ENCODE data around the gene TMSB10.
A peak's percentile ranks its signal among the peaks of the same experiment; 100 is the strongest.
"Not testable (repeated sequence)": the region's sequence is repeated elsewhere in the genome, so short reads cannot be mapped to it uniquely, and the experiment has no call there.

Gene TMSB10

DNA sequence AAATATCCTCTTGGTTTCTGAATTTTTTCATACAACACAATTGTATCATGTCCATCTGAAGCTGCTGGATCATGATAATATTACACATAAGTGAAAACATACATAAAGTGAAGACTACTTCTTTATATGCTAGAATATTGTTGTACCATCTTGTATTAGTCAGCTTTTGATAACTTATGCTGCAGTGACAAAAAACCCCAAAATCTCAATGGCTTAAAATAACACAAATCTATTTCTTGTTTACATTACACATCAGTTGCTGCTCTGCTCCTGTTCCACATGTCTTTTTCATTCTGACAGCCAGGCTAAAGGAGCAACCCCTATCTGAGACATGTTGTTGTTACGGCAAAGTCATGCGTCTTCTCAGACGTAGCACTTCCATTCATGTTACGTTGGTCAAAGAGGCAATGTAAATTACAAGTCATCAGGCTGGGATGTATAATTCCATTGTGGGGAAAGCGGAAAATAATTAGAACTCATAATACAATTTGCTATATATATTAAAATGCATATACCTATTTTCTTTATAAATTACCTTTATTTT lies 5.8 kb downstream of the TMSB10 start:
- TF ChIP-seq, protein P1, sequence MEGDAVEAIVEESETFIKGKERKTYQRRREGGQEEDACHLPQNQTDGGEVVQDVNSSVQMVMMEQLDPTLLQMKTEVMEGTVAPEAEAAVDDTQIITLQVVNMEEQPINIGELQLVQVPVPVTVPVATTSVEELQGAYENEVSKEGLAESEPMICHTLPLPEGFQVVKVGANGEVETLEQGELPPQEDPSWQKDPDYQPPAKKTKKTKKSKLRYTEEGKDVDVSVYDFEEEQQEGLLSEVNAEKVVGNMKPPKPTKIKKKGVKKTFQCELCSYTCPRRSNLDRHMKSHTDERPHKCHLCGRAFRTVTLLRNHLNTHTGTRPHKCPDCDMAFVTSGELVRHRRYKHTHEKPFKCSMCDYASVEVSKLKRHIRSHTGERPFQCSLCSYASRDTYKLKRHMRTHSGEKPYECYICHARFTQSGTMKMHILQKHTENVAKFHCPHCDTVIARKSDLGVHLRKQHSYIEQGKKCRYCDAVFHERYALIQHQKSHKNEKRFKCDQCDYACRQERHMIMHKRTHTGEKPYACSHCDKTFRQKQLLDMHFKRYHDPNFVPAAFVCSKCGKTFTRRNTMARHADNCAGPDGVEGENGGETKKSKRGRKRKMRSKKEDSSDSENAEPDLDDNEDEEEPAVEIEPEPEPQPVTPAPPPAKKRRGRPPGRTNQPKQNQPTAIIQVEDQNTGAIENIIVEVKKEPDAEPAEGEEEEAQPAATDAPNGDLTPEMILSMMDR (IDR thresholded peaks at IDR 0.05; ENCODE audit: insufficient read depth, low read depth, low read length, missing control alignments): no peak
- no peak overlapping the region for H3K4me3 ChIP-seq (ENCODE audit: low read depth, low read length)
- no peak for DNase-seq (ENCODE audit: low read depth)

DNA sequence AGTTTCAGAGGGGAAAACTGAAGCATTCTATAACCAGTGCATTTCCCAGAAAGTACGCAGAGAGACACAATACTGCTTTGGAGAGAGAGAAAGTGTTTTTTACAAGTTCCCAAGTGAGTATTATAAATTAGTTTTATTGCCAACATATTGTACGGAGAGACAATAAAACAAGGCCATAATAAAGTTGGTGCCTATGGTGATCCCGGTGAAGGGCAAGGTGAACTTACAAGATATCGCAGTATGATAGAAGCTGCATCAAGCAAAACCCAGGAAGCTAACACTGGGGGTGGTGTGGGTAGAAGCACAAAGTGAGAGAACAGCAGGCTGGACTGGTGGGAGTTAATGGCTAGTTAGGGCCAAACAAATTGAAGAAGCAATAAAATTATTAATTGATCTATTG lies 7.5 kb downstream of the TMSB10 start:
- no peak for DNase-seq (ENCODE audit: low read depth)
- H3K4me3 ChIP-seq (ENCODE audit: low read depth, low read length): no peak overlapping the region
- TF ChIP-seq, protein P1 (IDR thresholded peaks at IDR 0.05; ENCODE audit: insufficient read depth, low read depth, low read length, missing control alignments): no peak

GRCh38 chr2:84914334-84914733 lies 8.9 kb downstream of the TMSB10 start:
- H3K4me3 ChIP-seq (ENCODE audit: low read depth, low read length): no peak overlapping the region
- DNase-seq (ENCODE audit: low read depth): no peak
- TF ChIP-seq, protein P1 (IDR thresholded peaks at IDR 0.05; ENCODE audit: insufficient read depth, low read depth, low read length, missing control alignments): no peak

GRCh38 chr2:84915675-84916074 lies 10.2 kb downstream of the TMSB10 start:
- not testable (repeated sequence) for DNase-seq (ENCODE audit: low read depth); H3K4me3 ChIP-seq (ENCODE audit: low read depth, low read length)

- not testable (repeated sequence) for H3K4me3 ChIP-seq (ENCODE audit: low read depth, low read length); DNase-seq (ENCODE audit: low read depth)
These were observed 12.4 kb downstream of the TMSB10 start for GRCh38 chr2:84917821-84918220.

GRCh38 chr2:84918430-84918829 lies 13.0 kb downstream of the TMSB10 start:
- DNase-seq (ENCODE audit: low read depth): no peak
- TF ChIP-seq, protein P1 (IDR thresholded peaks at IDR 0.05; ENCODE audit: insufficient read depth, low read depth, low read length, missing control alignments): no peak
- H3K4me3 ChIP-seq (ENCODE audit: low read depth, low read length): no peak overlapping the region

DNA sequence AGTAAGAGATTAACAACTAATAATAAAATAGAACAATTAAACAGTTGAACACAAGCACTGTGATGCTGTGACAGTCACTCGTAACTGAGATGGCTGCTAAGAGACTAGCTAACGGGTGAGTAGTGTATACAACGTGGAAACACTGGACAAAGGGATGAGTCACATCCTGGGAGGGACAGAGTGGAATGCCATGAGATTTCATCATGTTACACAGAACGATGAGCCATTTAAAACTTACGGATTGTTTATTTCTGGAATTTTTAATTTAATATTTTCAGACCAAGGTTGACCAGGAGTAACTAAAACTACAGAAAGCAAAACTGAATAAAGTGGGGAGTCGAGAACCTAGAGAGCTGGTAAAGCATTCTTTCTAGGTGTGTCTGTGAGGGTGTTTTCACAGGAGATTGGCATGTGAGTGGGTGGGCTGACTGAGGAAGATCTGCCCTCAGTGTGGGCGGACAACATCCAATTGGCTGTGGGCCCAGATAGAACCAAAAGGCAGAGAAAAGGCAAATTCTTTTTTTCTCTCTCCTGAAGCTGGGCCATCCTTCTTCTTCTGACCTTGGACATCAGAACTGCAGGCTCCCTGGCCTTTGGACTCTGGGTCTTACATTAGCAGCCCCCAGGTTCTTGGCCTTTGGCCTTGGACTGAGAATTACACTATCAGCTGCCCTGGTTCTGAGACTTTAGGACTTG lies 14.6 kb downstream of the TMSB10 start:
- DNase-seq (ENCODE audit: low read depth): peak; percentile 79
- peak overlapping the region; percentile 54 for H3K4me3 ChIP-seq (ENCODE audit: low read depth, low read length)
- TF ChIP-seq, protein P1 (IDR thresholded peaks at IDR 0.05; ENCODE audit: insufficient read depth, low read depth, low read length, missing control alignments): no peak

- H3K4me3 ChIP-seq (ENCODE audit: low read depth, low read length): no peak overlapping the region
- TF ChIP-seq, protein P1 (IDR thresholded peaks at IDR 0.05; ENCODE audit: insufficient read depth, low read depth, low read length, missing control alignments): no peak
- DNase-seq (ENCODE audit: low read depth): no peak
These were observed 17.6 kb downstream of the TMSB10 start for GRCh38 chr2:84923009-84923408.
